Ovary (tissue), 3 donors: ENCODE measurements around the gene MTSS2.
A peak's percentile ranks its signal among the peaks of the same experiment; 100 is the strongest.

ENCODE experiments used
- EP300 ChIP-seq: sonication (generic); formaldehyde crosslinking; IDR thresholded peaks from one replicate; pipeline ENCODE4 v1.6.1; 2017; ENCODE audit warnings: antibody characterized with exemption
- POLR2A ChIP-seq: fragments of 450-650 bp; IDR thresholded peaks from one replicate; pipeline ENCODE4 v1.6.1; 2017; ENCODE audit warnings: antibody characterized with exemption, mild to moderate bottlenecking, moderate library complexity
- TF ChIP-seq, protein P1 (sequence below), 3 donors: fragments of 450-650 bp in 2 of 3; fragments of 200-600 bp in 1 of 3; IDR thresholded peaks; one replicate each; pipeline versions ENCODE4 v1.5.1 to v1.8.0; 2016 to 2022; ENCODE audit warnings: antibody characterized with exemption in 3 of 3, mild to moderate bottlenecking in 1 of 3
- donor health status: DM: no; HTN: no; CAD: no.

DNA sequence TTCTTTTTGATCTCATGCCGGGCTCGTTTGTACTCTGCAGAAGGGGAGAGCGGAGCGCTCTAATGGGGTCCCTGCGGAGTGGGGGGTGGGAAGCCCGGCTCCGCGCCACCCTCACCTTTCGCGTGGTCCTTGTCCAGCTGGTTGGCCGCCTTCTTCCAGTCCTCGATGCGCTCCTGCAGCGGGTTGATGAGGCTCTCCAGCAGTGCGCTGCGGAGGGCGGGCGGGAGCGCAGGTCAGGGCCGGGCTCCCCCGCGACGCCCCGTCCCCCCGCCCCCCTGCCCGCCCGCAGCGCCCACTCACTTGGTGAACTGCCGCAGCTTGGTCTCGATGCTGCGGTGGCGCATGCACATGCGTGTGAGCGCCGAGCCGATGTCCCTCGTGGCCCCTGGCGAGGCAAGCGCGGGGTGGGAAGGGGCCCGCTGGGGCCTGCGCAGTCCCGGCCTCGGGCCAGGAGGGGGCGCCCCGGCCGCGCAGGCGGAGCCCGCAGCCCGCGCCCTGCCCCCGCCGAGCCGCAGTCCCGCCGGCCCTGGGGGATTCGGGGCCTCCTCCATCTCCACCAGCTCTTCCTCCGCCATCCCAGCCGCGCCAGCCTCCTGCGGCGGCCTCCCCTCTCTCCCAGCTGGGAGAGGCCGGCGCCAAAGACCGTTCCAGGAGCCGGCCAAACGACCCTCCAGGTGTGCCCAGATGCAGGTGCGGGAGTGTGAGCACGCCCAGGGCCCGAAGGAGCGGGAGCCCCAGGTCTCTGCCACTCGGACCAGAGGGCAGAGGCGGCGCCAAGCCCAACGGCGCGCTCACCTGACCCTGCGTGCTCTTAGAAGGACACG lies 6.0 kb downstream of the MTSS2 start:
- TF ChIP-seq, protein P1, sequence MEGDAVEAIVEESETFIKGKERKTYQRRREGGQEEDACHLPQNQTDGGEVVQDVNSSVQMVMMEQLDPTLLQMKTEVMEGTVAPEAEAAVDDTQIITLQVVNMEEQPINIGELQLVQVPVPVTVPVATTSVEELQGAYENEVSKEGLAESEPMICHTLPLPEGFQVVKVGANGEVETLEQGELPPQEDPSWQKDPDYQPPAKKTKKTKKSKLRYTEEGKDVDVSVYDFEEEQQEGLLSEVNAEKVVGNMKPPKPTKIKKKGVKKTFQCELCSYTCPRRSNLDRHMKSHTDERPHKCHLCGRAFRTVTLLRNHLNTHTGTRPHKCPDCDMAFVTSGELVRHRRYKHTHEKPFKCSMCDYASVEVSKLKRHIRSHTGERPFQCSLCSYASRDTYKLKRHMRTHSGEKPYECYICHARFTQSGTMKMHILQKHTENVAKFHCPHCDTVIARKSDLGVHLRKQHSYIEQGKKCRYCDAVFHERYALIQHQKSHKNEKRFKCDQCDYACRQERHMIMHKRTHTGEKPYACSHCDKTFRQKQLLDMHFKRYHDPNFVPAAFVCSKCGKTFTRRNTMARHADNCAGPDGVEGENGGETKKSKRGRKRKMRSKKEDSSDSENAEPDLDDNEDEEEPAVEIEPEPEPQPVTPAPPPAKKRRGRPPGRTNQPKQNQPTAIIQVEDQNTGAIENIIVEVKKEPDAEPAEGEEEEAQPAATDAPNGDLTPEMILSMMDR (IDR thresholded peaks at IDR 0.05) = peak; percentile 21 to 86 (median 83)
- TF ChIP-seq POLR2A (no peak), EP300 (no peak)
